GM12874 (cell line): ENCODE results near the gene CNDP2.

Experiments used
- CTCF ChIP-seq: IDR thresholded peaks from 2 replicates; pipeline ENCODE4 v1.5.1; 2011; ENCODE audit warnings: low read depth, mild to moderate bottlenecking, control low read depth, low read length, moderate library complexity; ENCODE audit not compliant: insufficient read depth

The CNDP2 gene

DNA sequence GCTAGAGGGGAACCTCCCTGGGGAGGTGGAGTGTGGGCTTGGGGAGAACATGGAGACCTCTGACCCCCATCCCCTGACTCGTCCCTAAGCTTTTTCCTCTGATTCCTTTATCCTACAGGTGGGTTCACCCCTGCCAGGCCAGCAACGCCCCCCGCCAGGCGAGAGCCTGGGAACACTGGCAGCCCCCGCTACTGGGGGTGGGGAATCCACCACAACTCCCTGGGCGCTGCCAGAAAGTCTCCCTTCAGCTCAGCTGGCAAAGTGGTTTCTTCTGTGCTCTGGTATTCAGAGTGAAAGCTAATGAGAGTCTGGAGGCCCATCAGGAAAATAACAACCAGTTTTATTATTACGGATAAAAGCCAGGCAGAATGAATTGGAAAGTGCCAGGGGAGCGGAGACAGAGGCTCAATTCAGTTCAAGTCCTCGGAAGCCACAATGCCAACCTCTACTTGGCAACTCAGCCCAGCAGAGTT is 41.8 kb upstream of the CNDP2 start:
- no peak for TF ChIP-seq CTCF

DNA sequence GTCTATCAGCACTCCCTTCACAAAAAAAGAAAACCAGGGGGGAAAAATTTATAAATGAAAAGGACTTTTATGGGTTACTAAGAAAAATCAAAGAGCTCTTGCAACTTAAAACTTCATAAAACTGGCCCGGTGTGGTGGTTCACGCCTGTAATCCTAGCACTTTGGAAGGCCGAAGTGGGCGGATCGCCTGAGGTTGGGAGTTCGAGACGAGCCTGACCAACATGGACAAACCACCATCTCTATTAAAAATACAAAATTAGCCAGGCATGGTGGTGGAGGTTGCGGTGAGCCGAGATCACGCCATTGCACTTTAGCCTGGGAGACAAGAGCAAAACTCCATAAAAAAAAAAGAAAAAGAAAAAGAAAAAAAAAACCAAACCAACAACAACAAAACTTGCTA is 40.8 kb upstream of the CNDP2 start:
- TF ChIP-seq CTCF = no peak

DNA sequence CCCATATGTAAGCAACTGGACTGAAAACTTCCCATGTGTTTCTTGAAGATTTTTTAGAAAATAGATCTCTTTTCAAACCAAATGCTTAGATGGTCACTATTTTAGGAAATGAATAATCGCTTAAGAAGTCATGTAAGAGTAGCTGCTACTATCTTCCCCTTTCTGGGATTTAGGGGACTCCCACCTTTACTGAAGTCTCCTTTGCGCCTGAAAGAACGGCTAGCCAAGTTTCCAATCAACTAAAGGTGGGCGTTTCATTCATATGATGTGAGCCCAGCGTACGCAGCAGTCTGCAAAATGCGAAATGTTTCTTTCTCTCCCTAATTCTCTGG is 40.2 kb upstream of the CNDP2 start:
- TF ChIP-seq CTCF = no peak

DNA sequence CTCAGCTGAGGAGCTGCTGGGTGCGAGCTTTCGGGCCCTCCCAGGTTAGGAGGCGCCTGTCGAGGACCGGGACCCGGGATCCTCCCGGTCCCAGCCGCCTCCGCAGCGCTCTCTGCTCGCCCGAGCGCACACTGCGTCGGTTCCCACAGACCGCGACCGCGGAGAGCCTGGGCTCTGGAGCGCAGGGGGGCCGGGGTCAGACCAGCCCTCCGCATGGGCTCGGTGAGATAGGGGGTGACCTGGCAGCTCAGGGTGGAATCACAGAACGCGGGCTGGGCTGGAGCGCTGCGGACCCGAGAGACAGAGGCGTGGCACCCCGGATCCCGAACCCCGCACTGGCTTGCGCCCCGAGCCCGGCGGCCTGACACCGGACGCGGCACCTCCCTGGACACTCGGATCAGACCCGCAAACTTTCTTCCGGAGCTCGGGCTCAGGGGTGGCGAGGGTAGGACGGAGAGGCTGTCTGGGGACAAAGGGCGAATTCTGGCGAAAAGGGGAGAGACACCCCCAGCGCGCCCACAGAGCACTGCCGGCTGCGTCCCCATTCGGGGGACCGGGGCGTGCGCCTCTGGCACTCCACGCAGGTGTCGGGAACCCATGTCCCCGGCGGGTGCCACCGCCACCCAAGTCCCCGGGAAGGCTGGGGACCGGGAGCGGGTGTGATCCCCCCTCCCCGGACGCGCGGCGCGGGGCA is 39.7 kb upstream of the CNDP2 start:
- TF ChIP-seq CTCF = no peak

GRCh38 chr18:74457043-74457724 is 39.0 kb upstream of the CNDP2 start, which contains the start of gene DIPK1C:
DIPK1C (minus strand) TSS chr18:74457308; CDS start chr18:74457259, 49 bp downstream.
- no peak for TF ChIP-seq CTCF

DNA sequence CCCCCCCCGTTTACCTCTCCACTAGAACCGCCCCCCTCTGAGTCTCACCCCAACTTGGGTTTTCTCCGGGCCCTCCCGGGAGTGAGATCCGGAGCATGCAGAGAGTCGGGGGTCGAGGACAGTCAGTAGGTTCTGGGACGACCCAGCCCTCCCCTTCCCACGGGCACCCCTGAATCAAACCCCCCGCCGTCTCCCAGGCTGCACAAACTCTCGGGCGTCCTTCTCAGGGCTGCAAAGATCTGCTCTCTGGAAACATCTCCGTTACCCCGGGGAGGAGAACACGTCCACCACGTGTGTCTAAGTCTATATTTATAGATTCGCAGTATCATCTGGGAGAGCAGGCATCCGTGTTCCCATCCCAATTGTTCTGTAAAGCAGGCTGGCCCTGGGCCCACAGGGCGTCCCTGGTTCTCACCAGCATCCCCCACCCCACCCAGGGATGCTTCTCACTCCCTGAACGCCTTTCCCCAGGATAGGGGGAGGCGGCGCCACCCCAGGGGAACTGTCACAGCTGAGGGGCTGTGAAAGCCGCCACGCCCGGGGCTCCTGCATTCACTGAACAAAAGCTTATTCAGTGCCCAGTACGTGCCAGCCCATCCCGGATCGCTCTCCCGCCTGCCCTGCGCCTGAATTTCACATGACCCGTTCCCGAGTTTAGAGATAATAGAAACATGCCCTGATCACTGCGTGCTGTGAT is 38.3 kb upstream of the CNDP2 start:
- no peak for TF ChIP-seq CTCF

DNA sequence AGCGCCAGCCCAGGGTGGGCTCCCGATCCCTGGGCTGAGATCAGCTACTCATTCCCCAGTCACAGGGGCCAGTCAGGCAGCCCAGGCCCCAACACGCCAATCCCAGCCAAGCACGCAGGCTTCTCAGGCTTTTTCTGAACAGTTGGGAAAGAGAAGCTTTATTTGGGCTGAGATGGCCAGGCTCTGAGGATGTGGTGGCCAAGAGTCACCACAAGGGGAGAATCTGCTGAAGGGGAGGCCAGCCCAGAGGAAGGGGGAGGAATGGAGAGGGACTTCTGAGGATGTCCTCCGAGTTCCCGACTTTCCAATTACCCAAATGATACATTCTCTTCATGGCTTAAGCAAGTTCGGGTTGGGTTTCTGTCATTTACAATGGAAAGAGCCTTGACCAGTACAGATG is 36.3 kb upstream of the CNDP2 start:
- TF ChIP-seq CTCF = no peak
